22Rv1 (cell line): ENCODE results near the gene HTRA3.

ENCODE experiments used
- H3K27ac ChIP-seq: fragments of 450-650 bp; 2 replicates; pipeline ENCODE4 v1.5.1; 2017
- ZFX ChIP-seq: fragments of 450-650 bp; IDR thresholded peaks from 2 replicates; pipeline ENCODE4 v1.6.1; 2017; ENCODE audit warnings: antibody characterized with exemption, borderline replicate concordance
- TF ChIP-seq, protein P1 (sequence below): fragments of 450-650 bp; IDR thresholded peaks from 2 replicates; pipeline ENCODE4 v1.5.1; 2017; ENCODE audit warnings: mild to moderate bottlenecking

Gene HTRA3

DNA sequence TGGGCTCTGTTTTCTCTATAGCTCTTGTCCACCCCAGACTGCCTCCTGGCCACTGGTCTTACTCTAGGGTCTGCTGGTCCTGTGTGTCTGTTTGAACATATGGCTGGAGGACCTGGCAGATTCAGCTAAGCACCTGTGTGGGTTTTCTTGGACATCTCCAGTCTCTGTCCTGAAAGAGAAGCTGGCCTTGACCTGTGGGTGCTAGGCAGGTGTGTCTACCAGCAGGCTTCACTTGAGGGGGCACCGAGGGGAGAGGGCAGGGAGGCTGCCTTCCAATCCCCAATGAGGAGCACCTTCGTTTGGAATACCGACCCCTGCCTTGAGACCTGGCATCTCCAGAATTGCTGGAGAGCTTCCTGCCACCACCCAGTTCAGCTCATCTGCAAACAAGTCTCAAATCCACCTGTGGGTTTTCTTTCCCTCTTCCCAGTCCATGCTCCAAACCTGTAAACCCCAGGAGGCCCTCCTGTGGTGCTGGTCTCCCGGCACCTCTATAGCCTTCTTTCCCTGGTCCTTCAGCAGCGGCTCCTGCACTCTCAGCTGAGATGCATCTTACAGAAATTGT lies 45.2 kb downstream of the HTRA3 start:
- H3K27ac ChIP-seq, result no peak overlapping the region
- TF ChIP-seq, protein P1, sequence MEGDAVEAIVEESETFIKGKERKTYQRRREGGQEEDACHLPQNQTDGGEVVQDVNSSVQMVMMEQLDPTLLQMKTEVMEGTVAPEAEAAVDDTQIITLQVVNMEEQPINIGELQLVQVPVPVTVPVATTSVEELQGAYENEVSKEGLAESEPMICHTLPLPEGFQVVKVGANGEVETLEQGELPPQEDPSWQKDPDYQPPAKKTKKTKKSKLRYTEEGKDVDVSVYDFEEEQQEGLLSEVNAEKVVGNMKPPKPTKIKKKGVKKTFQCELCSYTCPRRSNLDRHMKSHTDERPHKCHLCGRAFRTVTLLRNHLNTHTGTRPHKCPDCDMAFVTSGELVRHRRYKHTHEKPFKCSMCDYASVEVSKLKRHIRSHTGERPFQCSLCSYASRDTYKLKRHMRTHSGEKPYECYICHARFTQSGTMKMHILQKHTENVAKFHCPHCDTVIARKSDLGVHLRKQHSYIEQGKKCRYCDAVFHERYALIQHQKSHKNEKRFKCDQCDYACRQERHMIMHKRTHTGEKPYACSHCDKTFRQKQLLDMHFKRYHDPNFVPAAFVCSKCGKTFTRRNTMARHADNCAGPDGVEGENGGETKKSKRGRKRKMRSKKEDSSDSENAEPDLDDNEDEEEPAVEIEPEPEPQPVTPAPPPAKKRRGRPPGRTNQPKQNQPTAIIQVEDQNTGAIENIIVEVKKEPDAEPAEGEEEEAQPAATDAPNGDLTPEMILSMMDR, result no peak
- TF ChIP-seq ZFX, result no peak

DNA sequence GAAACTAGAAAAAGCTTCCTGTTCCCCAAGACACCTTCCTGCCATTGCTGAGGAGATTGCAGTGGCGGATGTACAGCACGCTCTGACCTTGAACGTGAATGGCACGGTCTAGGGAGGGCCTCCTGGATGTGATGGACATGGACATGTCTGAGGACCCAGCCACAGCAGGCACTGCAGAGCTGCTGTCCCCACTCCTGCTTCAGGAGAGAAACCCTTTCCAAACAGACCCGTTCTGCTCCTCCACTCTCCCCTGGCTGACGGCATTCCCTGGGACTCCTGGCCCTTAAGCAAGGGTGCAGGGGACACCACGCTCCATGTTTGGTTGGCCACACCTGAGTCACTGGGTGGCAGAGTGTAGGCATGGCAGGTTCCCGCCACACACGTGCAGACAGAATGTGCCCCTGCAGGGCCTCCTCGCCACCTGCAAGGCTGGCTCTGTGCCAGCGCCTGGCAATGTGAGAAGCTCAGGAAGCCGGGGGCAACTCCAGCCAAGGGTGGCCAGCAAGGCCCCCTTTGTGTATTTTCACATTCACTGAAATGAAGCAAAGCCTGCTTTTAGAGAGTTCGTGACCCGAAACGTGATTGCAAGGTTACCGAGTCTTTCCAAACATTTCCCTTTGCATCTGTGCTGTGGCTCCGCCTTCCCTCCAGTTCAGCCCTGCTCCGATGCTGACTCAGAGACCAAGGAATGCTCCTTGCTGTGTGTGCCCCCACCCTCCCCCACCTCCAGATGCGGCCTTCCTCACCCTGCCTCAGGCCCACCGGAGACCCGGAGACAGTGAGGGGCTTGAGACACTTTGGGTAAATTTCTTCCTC lies 46.1 kb downstream of the HTRA3 start:
- H3K27ac ChIP-seq, result no peak overlapping the region
- TF ChIP-seq ZFX, result no peak
- TF ChIP-seq, protein P1, result no peak

GRCh38 chr4:8316251-8316771 lies 46.8 kb downstream of the HTRA3 start:
- no peak overlapping the region for H3K27ac ChIP-seq
- TF ChIP-seq, protein P1, result no peak
- TF ChIP-seq ZFX, result no peak

DNA sequence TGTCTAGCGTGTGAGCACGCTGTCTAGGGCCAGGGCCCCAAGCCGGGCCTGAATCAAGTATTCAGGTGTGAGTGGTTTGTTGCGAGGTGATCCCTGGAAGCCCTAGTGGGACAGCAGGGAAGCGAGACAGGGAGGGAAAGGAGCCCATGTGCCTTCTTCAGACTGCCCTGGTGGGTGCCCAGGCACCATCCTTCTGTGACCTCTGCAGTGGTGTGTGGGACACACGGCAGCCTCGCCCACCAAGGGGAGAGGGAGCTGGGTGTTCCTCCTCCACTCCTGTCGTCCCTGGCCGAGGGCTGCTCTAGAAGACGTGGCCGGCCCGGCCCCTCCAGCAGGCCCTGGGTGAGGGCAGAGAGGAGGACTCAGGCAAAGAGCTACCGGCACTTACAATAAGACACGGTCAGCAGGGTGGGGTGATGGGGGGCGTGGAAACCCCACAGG lies 47.4 kb downstream of the HTRA3 start:
- no peak for TF ChIP-seq ZFX
- TF ChIP-seq, protein P1, result no peak
- H3K27ac ChIP-seq, result no peak overlapping the region

DNA sequence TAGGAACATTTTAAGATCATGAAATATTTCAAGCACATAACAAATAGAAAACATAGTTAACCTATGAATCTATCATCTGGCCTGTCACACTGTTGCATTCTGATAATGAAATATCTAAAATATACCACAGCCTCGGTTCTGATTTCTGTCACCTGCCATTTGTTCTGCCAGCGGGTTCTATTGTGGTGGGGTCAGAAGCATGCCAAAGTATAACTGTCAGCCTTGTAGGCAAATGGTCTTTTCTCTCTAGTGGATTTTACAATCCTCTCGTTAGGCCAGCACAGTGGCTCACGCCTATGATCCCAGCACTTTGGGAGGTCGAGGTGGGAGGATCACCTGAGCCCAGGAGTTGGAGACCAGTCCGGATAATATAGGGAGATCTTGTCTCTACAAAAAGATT lies 47.9 kb downstream of the HTRA3 start:
- no peak overlapping the region for H3K27ac ChIP-seq
- no peak for TF ChIP-seq ZFX
- TF ChIP-seq, protein P1, result no peak

DNA sequence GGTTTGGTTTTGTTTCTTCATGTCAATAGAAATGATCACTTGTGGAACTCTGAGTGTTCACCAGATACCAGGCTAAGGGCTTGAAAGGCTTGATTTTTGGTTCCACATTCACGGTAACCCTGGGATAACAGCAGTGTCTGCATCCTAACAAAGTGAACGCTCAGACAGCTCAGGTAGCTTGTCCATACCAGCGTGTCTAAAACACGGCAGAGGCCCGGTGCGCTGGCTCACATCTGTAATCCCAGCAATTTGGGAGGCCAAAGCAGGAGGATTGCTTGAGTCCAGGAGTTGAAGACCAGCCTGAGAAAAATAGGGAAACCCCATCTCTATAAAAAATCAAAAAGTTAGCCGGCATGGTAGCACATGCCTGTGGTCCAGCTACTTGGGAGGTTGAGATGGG lies 49.0 kb downstream of the HTRA3 start:
- TF ChIP-seq, protein P1, result no peak
- no peak for TF ChIP-seq ZFX
- no peak overlapping the region for H3K27ac ChIP-seq

GRCh38 chr4:8319061-8319460 lies 49.5 kb downstream of the HTRA3 start:
- TF ChIP-seq, protein P1, result no peak
- no peak overlapping the region for H3K27ac ChIP-seq
